K562 (cell line): ENCODE results near the gene AKNAD1. TPM values are rescaled to one million over a fixed set of nuclear protein-coding genes. Genes with fewer than 3 reads are reported as not detected.

Experiments used
- ATAC-seq: fragments of 200-7000 bp; cut with Tn5 transposase; 3 replicates; pipeline ENCODE4 v1.9.1; 2020; ENCODE audit warnings: moderate library complexity
- BruUV-seq: library from RNA; stranded (reverse); fragments of 400-500 nt; replicated peaks from 2 replicates; lab custom pipeline; 2021; lab: Mats Ljungman, UMichigan
- CTCF ChIA-PET: fragments of 300-600 bp; formaldehyde crosslinking; extraction: SDS; loops from one replicate; lab custom pipeline; 2021; ENCODE audit warnings: low intra/inter-chr PET ratio; lab: Yijun Ruan, JAX
- POLR2A ChIA-PET: fragments of 300-600, 350-650 bp; sonication (Branson Sonifier 250); formaldehyde crosslinking; extraction: SDS; loops from one replicate; lab custom pipeline; 2021; ENCODE audit warnings: antibody characterized with exemption, inconsistent platforms; lab: Yijun Ruan, JAX
- DNase-seq, 4 experiments: peaks; one replicate each; pipeline versions ENCODE4 v3.0.0 to v3.0.0-alpha.2; 2011 to 2018; ENCODE audit warnings: low spot score in 3 of 4, mixed read lengths in 3 of 4; ENCODE audit errors: extremely low read depth in 1 of 4
- FAIRE-seq: peaks from 2 replicates; lab custom pipeline; 2011; peaks lifted over from hg19 to GRCh38; lab: Jason Lieb, UNC
- H2AFZ ChIP-seq: 2 replicates; pipeline ENCODE4 v1.6.0; 2011; ENCODE audit warnings: low read depth, low read length, control low read depth, inconsistent platforms
- H3K27ac ChIP-seq: fragments of 200-600 bp; 3 replicates; pipeline ENCODE4 v1.8.0; 2011; ENCODE audit warnings: low read depth, mild to moderate bottlenecking, control low read depth, inconsistent platforms, low read length, moderate library complexity, mixed read lengths; ENCODE audit errors: extremely low read depth
- H3K27me3 ChIP-seq, 2 experiments: fragments of 300-600 bp in 1 of 2; 2 replicates in 1 of 2; 3 replicates in 1 of 2; pipeline versions ENCODE4 v1.6.0 to v1.8.0; 2011; ENCODE audit warnings: inconsistent platforms in 2 of 2, low read length in 2 of 2, mild to moderate bottlenecking in 1 of 2, mixed read lengths in 1 of 2, moderate library complexity in 1 of 2; ENCODE audit not compliant: control insufficient read depth in 2 of 2, insufficient read depth in 2 of 2
- H3K36me3 ChIP-seq: fragments of 300-600 bp; 3 replicates; pipeline ENCODE4 v1.8.0; 2011; ENCODE audit warnings: mild to moderate bottlenecking, low read length, inconsistent platforms; ENCODE audit not compliant: control insufficient read depth, insufficient read depth
- H3K4me1 ChIP-seq, 2 experiments: fragments of 200-600 bp in 1 of 2; replicated peaks in 1 of 2; 2 replicates in 1 of 2; 3 replicates in 1 of 2; pipeline versions ENCODE4 v1.5.1 to v1.8.0; 2011; ENCODE audit warnings: inconsistent platforms in 2 of 2, low read length in 2 of 2, mild to moderate bottlenecking in 1 of 2, mixed read lengths in 1 of 2, moderate library complexity in 1 of 2; ENCODE audit not compliant: control insufficient read depth in 2 of 2, insufficient read depth in 2 of 2
- H3K4me2 ChIP-seq: 2 replicates; pipeline ENCODE4 v1.6.1; 2011; ENCODE audit warnings: low read length, control low read depth, inconsistent platforms, mixed read lengths; ENCODE audit not compliant: insufficient read depth
- H3K4me3 ChIP-seq: fragments of 200-600 bp; sonication (generic), shearing (Covaris generic); 2 replicates; pipeline ENCODE4 v1.5.1; 2016; ENCODE audit warnings: control low read depth, inconsistent platforms
- H3K79me2 ChIP-seq: fragments of 200-600 bp; 3 replicates; pipeline ENCODE4 v1.8.0; 2011; ENCODE audit warnings: low read length, inconsistent platforms; ENCODE audit not compliant: control insufficient read depth, insufficient read depth
- H3K9ac ChIP-seq, 2 experiments: 2 replicates each; pipeline versions ENCODE4 v1.6.0 to v1.6.1; 2011; ENCODE audit warnings: low read depth in 2 of 2, low read length in 2 of 2, control low read depth in 1 of 2, inconsistent platforms in 1 of 2, mild to moderate bottlenecking in 1 of 2, mixed read lengths in 1 of 2; ENCODE audit not compliant: insufficient read depth in 1 of 2
- H3K9me1 ChIP-seq: one replicate; pipeline ENCODE4 v1.6.0; 2011; ENCODE audit warnings: inconsistent platforms, mild to moderate bottlenecking, low read length, moderate library complexity; ENCODE audit not compliant: control insufficient read depth, insufficient read depth
- H3K9me3 ChIP-seq: replicated peaks from 2 replicates; pipeline ENCODE4 v1.5.1; 2011; ENCODE audit warnings: low read depth, low read length, inconsistent platforms; ENCODE audit not compliant: control insufficient read depth, insufficient read depth
- H4K20me1 ChIP-seq: replicated peaks from 2 replicates; pipeline ENCODE4 v1.6.1; 2011; ENCODE audit warnings: low read length, inconsistent platforms, mixed read lengths; ENCODE audit not compliant: control insufficient read depth, insufficient read depth
- ARID3A ChIP-seq: IDR thresholded peaks from 2 replicates; pipeline ENCODE4 v1.6.1; 2012; ENCODE audit warnings: low read depth, low read length, improper control_type of control experiment, borderline replicate concordance
- ATF7 ChIP-seq: fragments of 450-650 bp; IDR thresholded peaks from 2 replicates; pipeline ENCODE4 v1.7.1; 2014; ENCODE audit warnings: mild to moderate bottlenecking, moderate library complexity
- ESRRB ChIP-seq: fragments of 250-450 bp; sonication (Bioruptor Pico); IDR thresholded peaks from 2 replicates; pipeline ENCODE4 v1.5.0; 2020; ENCODE audit warnings: mild to moderate bottlenecking, moderate library complexity, borderline replicate concordance
- FOSL1 ChIP-seq: fragments of 200-800 bp; sonication (Bioruptor generic); conservative IDR thresholded peaks from 2 replicates; pipeline ENCODE4 v1.6.1; 2016; ENCODE audit warnings: missing genetic modification characterization, missing compliant biosample characterization
- KDM4B ChIP-seq, 2 experiments: fragments of 450-650 bp in 1 of 2; sonication (generic) in 1 of 2; IDR thresholded peaks; 2 replicates each; pipeline ENCODE4 v1.6.1; 2016 to 2017; ENCODE audit warnings: borderline replicate concordance in 2 of 2, antibody characterized with exemption in 1 of 2, low read depth in 1 of 2, mild to moderate bottlenecking in 1 of 2
- KLF16 ChIP-seq: IDR thresholded peaks from 2 replicates; pipeline ENCODE4 v1.6.1; 2016; ENCODE audit warnings: antibody characterized with exemption
- MAFF ChIP-seq: IDR thresholded peaks from 2 replicates; pipeline ENCODE4 v1.6.1; 2012; ENCODE audit warnings: low read length, improper control_type of control experiment
- PATZ1 ChIP-seq: fragments of 250-450 bp; sonication (Bioruptor Pico); IDR thresholded peaks from 2 replicates; pipeline ENCODE4 v1.5.0; 2020; ENCODE audit warnings: mild to moderate bottlenecking, borderline replicate concordance
- RBM17 ChIP-seq: fragments of 200-400 bp; formaldehyde crosslinking; IDR thresholded peaks from 2 replicates; pipeline ENCODE4 v1.6.1; 2017; ENCODE audit warnings: low read depth, mild to moderate bottlenecking, low read length, borderline replicate concordance
- ZBTB11 ChIP-seq, 3 experiments: fragments of 200-800 bp in 1 of 3; fragments of 250-450 bp in 1 of 3; fragments of 450-650 bp in 1 of 3; sonication (Bioruptor Pico) in 1 of 3; sonication (Bioruptor generic) in 1 of 3; formaldehyde crosslinking in 1 of 3; IDR thresholded peaks; 2 replicates each; pipeline versions ENCODE4 v1.6.1 to v1.8.0; 2016 to 2022; ENCODE audit warnings: mild to moderate bottlenecking in 2 of 3, missing genetic modification characterization in 2 of 3, missing compliant biosample characterization in 1 of 3, moderate library complexity in 1 of 3
- ZKSCAN3 ChIP-seq: fragments of 250-450 bp; sonication (Bioruptor Pico); IDR thresholded peaks from 2 replicates; pipeline ENCODE4 v1.4.0; 2020
- ZNF699 ChIP-seq: fragments of 250-450 bp; sonication (Bioruptor Pico); IDR thresholded peaks from 2 replicates; pipeline ENCODE4 v1.8.0; 2021; ENCODE audit warnings: mild to moderate bottlenecking, moderate library complexity; ENCODE audit not compliant: insufficient replicate concordance
- WGBS: fragments of 100-300 bp; shearing (Covaris generic); methylation state at CpG from one replicate; pipeline ENCODE4 v1.1.6; 2016; ENCODE audit warnings: low coverage, mixed read lengths; ENCODE audit not compliant: insufficient coverage; ENCODE audit errors: missing lambda C conversion rate; 5-methylcytosine and 5-hydroxymethylcytosine counted together
- in situ Hi-C: fragments of 300-500 bp; cut with MboI; formaldehyde crosslinking; loops from 4 replicates; pipeline ENCODE4 v1.15.0; 2018; ENCODE audit warnings: inconsistent platforms, mixed read lengths
- intact Hi-C: fragments of 100-400 bp; cut with micrococcal nuclease; formaldehyde crosslinking; loops from 2 replicates; pipeline ENCODE4 v1.14.2; 2022
- polyA plus RNA-seq, 8 experiments: library from polyadenylated mRNA; depleted of rRNA in 4 of 8; stranded (reverse) in 5 of 8; unstranded in 3 of 8; fragments of >200 nt; fragmentation: Nextera tagmentation in 2 of 8; fragmentation: Illumina TruSeq in 1 of 8; extraction: Ambion mirVana in 2 of 8; extraction: Trizol in 1 of 8; gene quantifications; 2 replicates each; pipeline versions ENCODE4 v1.2.1 to v1.2.3, GENCODE V29; 2011 to 2014; ENCODE audit warnings: inconsistent platforms in 1 of 8, missing spikeins in 1 of 8
- total RNA-seq, 7 experiments: library from RNA; depleted of rRNA in 6 of 7; stranded (reverse); fragments of >200 nt in 6 of 7; fragmentation: Illumina TruSeq in 2 of 7; extraction: Trizol in 2 of 7; gene quantifications; 2 replicates each; pipeline versions ENCODE4 v1.2.1 to v1.2.3, GENCODE V29; 2011 to 2021; ENCODE audit warnings: low replicate concordance in 1 of 7

Gene AKNAD1
- total and polyA plus RNA-seq, 9 of the 15 experiments (the other 6 are each of a cell fraction or from before 2014, with no cell fraction given) = 0.13 to 0.30 TPM; not detected in 7

- TF ChIP-seq PATZ1 (CRISPR knock-in tag) = no peak
Measured at GRCh38 chr1:108893141-108893530, 36.2 kb upstream of the AKNAD1 start (continued).

GRCh38 chr1:108892356-108893140, 35.7 kb upstream of the AKNAD1 start:
- intact Hi-C loops = no loop called here
- Histone ChIP-seq H3K27ac (no peak overlapping the region), H3K9me3 (no peaks in the 10 kb centered on the region), H3K27me3 (no peaks in the 10 kb centered on the region; a peak in 1 of 5 replicates), H2AFZ (no peak overlapping the region), H3K4me2 (no peak overlapping the region), H3K4me1 (peaks cover 0 to 12% of the 10 kb centered on the region in 2 experiments; a peak in 2 of 5 replicates), H3K36me3 (no peaks in the 10 kb centered on the region), H3K4me3 (no peak overlapping the region), H3K9ac (no peak overlapping the region), H3K79me2 (no peaks in the 10 kb centered on the region), H4K20me1 (no peaks in the 10 kb centered on the region), H3K9me1 (no peaks in the 10 kb centered on the region)
- in situ Hi-C loops = loop anchor here (5.0 kb wide), 1 partner anchor 65 kb away; no protein-coding TSS in a partner anchor
- ChIA-PET POLR2A (interaction anchor here (1.0 kb wide), 1 partner anchor 12 kb away, joined by 3 read pairs; no protein-coding TSS in a partner anchor), CTCF (no interaction called here)
- WGBS = 70% methylated on average over 3 of the region's 3 CpGs
- TF ChIP-seq ESRRB (CRISPR knock-in tag) (no peak), ARID3A (no peak), FOSL1 (tag) (no peak), MAFF (no peak), ZKSCAN3 (CRISPR knock-in tag) (no peak), ZNF699 (CRISPR knock-in tag) (no peak), ATF7 (no peak), KLF16 (no peak), KDM4B (IDR thresholded peaks at IDR 0.05; ENCODE audit: borderline replicate concordance in 2 of 2, low read depth in 1 of 2) (no peak), RBM17 (no peak), ZBTB11 (CRISPR knock-in tag; IDR thresholded peaks at IDR 0.05) (no peak)
- FAIRE-seq = no peak
- no peak for DNase-seq
- ATAC-seq = no peak
- BruUV-seq = no TSS peak
